Thyroid gland (tissue), 4 donors: ENCODE data around the gene IQSEC3. TPM values are rescaled to one million over a fixed set of nuclear protein-coding genes. Genes with fewer than 3 reads are reported as not detected.
"Not testable (repeated sequence)": the region's sequence is repeated elsewhere in the genome, so short reads cannot be mapped to it uniquely, and the experiment has no call there.

ENCODE experiments used
- DNase-seq, 2 donors: peaks; one replicate each; pipeline ENCODE4 v3.0.0-alpha.2; 2019
- H3K27ac ChIP-seq, 3 donors: fragments of 200-600 bp; sonication (generic); 1 replicate in 2 of 3; 2 replicates in 1 of 3; pipeline ENCODE4 v1.5.1; 2016 to 2019; ENCODE audit warnings: mild to moderate bottlenecking in 1 of 3, moderate library complexity in 1 of 3
- H3K27me3 ChIP-seq: fragments of 200-600 bp; sonication (generic); one replicate; pipeline ENCODE4 v1.5.1; 2019
- H3K36me3 ChIP-seq, 2 donors: fragments of 200-600 bp; sonication (generic); one replicate each; pipeline ENCODE4 v1.5.1; 2016 to 2019
- H3K4me1 ChIP-seq, 2 donors: fragments of 200-600 bp; sonication (generic); one replicate each; pipeline ENCODE4 v1.5.1; 2017 to 2019
- H3K4me3 ChIP-seq, 3 donors: fragments of 200-600 bp; sonication (generic); replicated peaks in 1 of 3; 1 replicate in 2 of 3; 2 replicates in 1 of 3; pipeline ENCODE4 v1.5.1; 2016; ENCODE audit warnings: mild to moderate bottlenecking in 1 of 3
- H3K9me3 ChIP-seq: fragments of 200-600 bp; sonication (generic); one replicate; pipeline ENCODE4 v1.5.1; 2017
- CTCF ChIP-seq, 6 experiments: fragments of 200-600 bp in 3 of 6; fragments of 450-650 bp in 3 of 6; sonication (generic) in 3 of 6; IDR thresholded peaks; one replicate each; pipeline ENCODE4 v1.5.1; 2016 to 2019; ENCODE audit warnings: antibody characterized with exemption in 6 of 6, mild to moderate bottlenecking in 2 of 6, inconsistent platforms in 1 of 6, moderate library complexity in 1 of 6
- POLR2A ChIP-seq, 2 donors: fragments of 450-650 bp; IDR thresholded peaks; one replicate each; pipeline ENCODE4 v1.6.1; 2017; ENCODE audit warnings: antibody characterized with exemption in 2 of 2, mild to moderate bottlenecking in 2 of 2, moderate library complexity in 1 of 2
- WGBS, 2 donors: methylation state at CpG; one replicate each; pipeline ENCODE4 v1.1.5; 2017; 5-methylcytosine and 5-hydroxymethylcytosine counted together
- intact Hi-C: fragments of 100-400 bp; cut with DNase I; formaldehyde crosslinking; loops from one replicate; pipeline ENCODE4 v1.15.1; 2023
- total RNA-seq, 4 donors: library from RNA; depleted of rRNA; stranded (reverse); fragments of >200 nt; gene quantifications; one replicate each; pipeline ENCODE4 v1.2.3, GENCODE V29; 2016

The IQSEC3 gene
- total RNA-seq, 4 donors from 2014 or later: 0.27 to 1.3 (median 1.0) TPM

DNA sequence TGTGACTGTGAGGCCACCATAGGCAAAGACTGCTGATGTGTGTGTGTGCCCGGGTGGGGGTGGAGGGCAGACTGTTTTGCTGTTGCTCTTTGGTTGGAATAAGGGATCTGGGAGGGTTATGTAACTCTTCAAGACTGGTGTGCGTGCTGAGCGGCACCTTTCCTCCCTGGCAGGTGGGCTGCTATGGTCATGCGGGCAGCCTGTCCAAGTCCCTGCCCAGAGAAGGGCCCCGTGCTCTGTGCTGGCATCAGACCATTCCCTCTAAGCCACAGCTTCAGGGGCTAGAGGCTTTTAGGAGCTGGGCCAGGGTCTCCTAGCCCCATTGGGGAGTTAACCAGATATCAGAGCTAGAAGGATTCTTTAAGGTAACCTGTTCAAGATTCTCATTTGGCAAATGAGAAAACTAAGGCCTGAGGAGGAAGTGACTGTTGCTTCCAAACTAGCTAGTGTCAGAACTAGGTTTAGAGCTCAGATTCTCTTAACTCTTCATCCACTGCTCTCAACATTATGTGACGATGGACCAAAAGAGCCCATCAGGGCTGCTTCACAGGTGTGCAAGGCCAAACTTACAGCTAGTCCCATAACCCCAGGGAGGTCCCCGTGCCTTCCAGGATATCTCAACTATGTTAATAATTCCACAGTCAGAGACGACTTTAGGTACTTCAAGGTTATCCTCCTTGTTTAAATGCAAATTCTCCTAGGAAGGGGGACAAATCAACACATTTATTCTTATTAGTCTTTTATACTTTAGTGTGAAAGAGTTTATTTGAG is 8.0 kb downstream of the IQSEC3 start:
- 73 to 74% methylated on average over 8 of the region's 8 CpGs for WGBS, 2 donors
- not testable (repeated sequence) for H3K27ac ChIP-seq, H3K27me3 ChIP-seq

GRCh38 chr12:75541-75940 is 9.0 kb downstream of the IQSEC3 start:
- H3K27ac ChIP-seq, H3K4me3 ChIP-seq, H3K36me3 ChIP-seq, H3K9me3 ChIP-seq, DNase-seq, H3K4me1 ChIP-seq, H3K27me3 ChIP-seq, intact Hi-C loops: not testable (repeated sequence)
- WGBS, 2 donors: 80 to 86% methylated on average over 5 of the region's 5 CpGs

More for the DNA sequence above, 8.0 kb downstream of the IQSEC3 start:
- H3K9me3 ChIP-seq, H3K4me1 ChIP-seq, H3K4me3 ChIP-seq, intact Hi-C loops, H3K36me3 ChIP-seq, DNase-seq: not testable (repeated sequence)

GRCh38 chr12:76102-76501 is 9.5 kb downstream of the IQSEC3 start:
- not testable (repeated sequence) for DNase-seq

GRCh38 chr12:76551-76950 is 10.0 kb downstream of the IQSEC3 start:
- H3K36me3 ChIP-seq, H3K4me3 ChIP-seq, H3K27me3 ChIP-seq, H3K4me1 ChIP-seq, intact Hi-C loops, DNase-seq, H3K9me3 ChIP-seq, H3K27ac ChIP-seq: not testable (repeated sequence)
- WGBS, 2 donors: 94 to 95% methylated on average over 8 of the region's 8 CpGs

More at GRCh38 chr12:76102-76501, 9.5 kb downstream of the IQSEC3 start:
- H3K4me3 ChIP-seq, H3K4me1 ChIP-seq, H3K27me3 ChIP-seq, intact Hi-C loops, H3K9me3 ChIP-seq, H3K27ac ChIP-seq, H3K36me3 ChIP-seq: not testable (repeated sequence)
- 89 to 90% methylated on average over 10 of the region's 10 CpGs for WGBS, 2 donors

DNA sequence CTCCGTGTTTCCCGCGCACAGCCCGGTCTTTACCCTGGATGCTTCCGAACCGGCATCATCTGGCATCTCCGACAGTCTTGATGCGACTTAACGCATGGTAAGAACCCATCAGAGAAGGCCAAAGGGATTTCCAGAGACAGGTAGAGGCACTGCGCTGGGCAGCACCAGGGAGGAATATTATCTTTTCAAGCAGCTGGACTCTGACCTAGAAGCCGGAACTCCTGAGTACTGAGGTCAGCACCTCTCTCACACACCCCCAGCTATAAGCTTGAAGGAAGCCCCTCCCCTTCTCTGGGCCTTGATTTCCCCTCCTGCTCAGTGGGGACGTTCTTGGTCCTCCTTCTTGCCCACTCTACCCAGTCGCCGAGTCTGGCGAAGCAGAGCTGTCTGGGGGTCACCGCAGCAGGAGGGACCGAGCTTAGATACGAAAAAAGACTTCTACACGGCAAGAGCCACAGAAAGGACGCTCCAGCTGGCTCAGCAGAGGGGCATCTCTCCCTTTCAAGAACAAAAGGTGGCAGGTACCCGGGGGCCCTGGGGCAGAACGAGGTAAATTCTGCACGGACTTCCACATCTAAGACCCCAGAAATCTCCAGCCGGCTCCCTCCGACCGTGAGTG is 10.6 kb downstream of the IQSEC3 start:
- H3K36me3 ChIP-seq, DNase-seq, H3K27ac ChIP-seq, H3K27me3 ChIP-seq, H3K4me1 ChIP-seq, intact Hi-C loops, H3K4me3 ChIP-seq, H3K9me3 ChIP-seq: not testable (repeated sequence)
- 81 to 85% methylated on average over 11 of the region's 26 CpGs for WGBS, 2 donors

GRCh38 chr12:77769-78383 is 11.3 kb downstream of the IQSEC3 start:
- intact Hi-C loops, H3K27ac ChIP-seq, H3K9me3 ChIP-seq, H3K4me3 ChIP-seq, H3K4me1 ChIP-seq, DNase-seq, H3K36me3 ChIP-seq, H3K27me3 ChIP-seq: not testable (repeated sequence)
- WGBS, 2 donors: 0 to 4% methylated on average over 6 to 26 of the region's 82 CpGs

- no peak overlapping the region for H3K4me3 ChIP-seq
- no peaks in the 10 kb centered on the region for H3K4me1 ChIP-seq
- no peak for DNase-seq
- no peak overlapping the region for H3K27ac ChIP-seq
- no peaks in the 10 kb centered on the region for H3K9me3 ChIP-seq
- H3K36me3 ChIP-seq: no peaks in the 10 kb centered on the region
- WGBS, 2 donors: 84 to 88% methylated on average over 5 of the region's 5 CpGs
- intact Hi-C loops: no loop called here
- no peaks in the 10 kb centered on the region for H3K27me3 ChIP-seq
- no peak for TF ChIP-seq POLR2A (IDR thresholded peaks at IDR 0.05)
- no peak for TF ChIP-seq CTCF (IDR thresholded peaks at IDR 0.05)
Measured at GRCh38 chr12:78981-79380, 12.4 kb downstream of the IQSEC3 start.

DNA sequence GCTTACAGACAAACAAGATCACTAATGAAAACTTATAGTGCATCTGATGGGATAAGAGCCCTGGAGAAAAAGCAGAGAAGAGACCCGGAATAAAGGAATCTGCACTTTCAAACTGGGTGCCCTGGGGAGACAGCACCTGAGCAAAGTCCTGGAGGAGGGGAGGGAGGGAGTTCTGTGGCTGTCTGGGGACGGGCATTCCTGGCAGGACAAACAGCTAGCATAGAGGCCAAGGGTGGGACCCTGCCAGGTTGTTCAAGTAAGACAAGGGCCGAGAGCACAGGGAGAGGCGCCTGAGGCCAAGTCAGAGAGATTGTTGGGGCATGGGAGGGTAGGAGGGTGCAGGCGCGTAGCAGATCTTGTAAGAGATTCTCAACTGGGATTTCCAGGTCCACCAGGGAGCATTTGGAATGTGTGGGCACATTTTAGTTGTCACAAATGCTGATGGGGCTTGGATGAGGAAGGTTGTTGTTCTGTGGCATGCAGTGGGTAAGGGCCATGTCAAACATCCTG is 14.2 kb downstream of the IQSEC3 start:
- Histone ChIP-seq H3K4me3 (no peak overlapping the region), H3K27me3 (no peaks in the 10 kb centered on the region), H3K4me1 (no peaks in the 10 kb centered on the region), H3K27ac (no peak overlapping the region), H3K9me3 (no peaks in the 10 kb centered on the region), H3K36me3 (no peaks in the 10 kb centered on the region)
- TF ChIP-seq CTCF (IDR thresholded peaks at IDR 0.05) (no peak), POLR2A (IDR thresholded peaks at IDR 0.05) (no peak)
- intact Hi-C loops: no loop called here
- 55 to 73% methylated on average over 6 of the region's 6 CpGs for WGBS, 2 donors
- no peak for DNase-seq
